ENCODE results near the gene NEK7.
"Not testable (repeated sequence)": the region's sequence is repeated elsewhere in the genome, so short reads cannot be mapped to it uniquely, and the experiment has no call there.

The NEK7 gene

GRCh38 chr1:198173832-198174231 lies 17.0 kb downstream of the NEK7 start:
- DNase-seq = no peak

GRCh38 chr1:198174297-198174696 lies 17.5 kb downstream of the NEK7 start:
- DNase-seq = no peak

- peak in 1 of 2 donors; percentile 54 for DNase-seq
Measured at GRCh38 chr1:198175423-198176170, 18.8 kb downstream of the NEK7 start.

GRCh38 chr1:198176179-198176578 lies 19.4 kb downstream of the NEK7 start:
- DNase-seq = no peak

- no peak for DNase-seq
Measured at GRCh38 chr1:198177546-198177945, 20.7 kb downstream of the NEK7 start.

GRCh38 chr1:198178615-198179014 lies 21.8 kb downstream of the NEK7 start:
- no peak for DNase-seq

GRCh38 chr1:198179556-198179981 lies 22.8 kb downstream of the NEK7 start:
- DNase-seq = peak in 1 of 2 donors; percentile 59

GRCh38 chr1:198183605-198184004 lies 26.8 kb downstream of the NEK7 start:
- no peak for DNase-seq

- no peak for DNase-seq
Measured at GRCh38 chr1:198184516-198184915, 27.7 kb downstream of the NEK7 start.

GRCh38 chr1:198185146-198185545 lies 28.3 kb downstream of the NEK7 start:
- DNase-seq = no peak

- DNase-seq = no peak
Measured at GRCh38 chr1:198185759-198186158, 29.0 kb downstream of the NEK7 start.

- DNase-seq = no peak
Measured at GRCh38 chr1:198186916-198187580, 30.2 kb downstream of the NEK7 start.

GRCh38 chr1:198187973-198188588 lies 31.3 kb downstream of the NEK7 start:
- DNase-seq = peak in 1 of 2 donors; percentile 64

GRCh38 chr1:198191117-198191516 lies 34.3 kb downstream of the NEK7 start:
- DNase-seq = no peak

GRCh38 chr1:198193871-198194270 lies 37.1 kb downstream of the NEK7 start:
- DNase-seq = not testable (repeated sequence)

- DNase-seq = no peak
Measured at GRCh38 chr1:198196630-198197029, 39.8 kb downstream of the NEK7 start.

GRCh38 chr1:198197285-198197684 lies 40.5 kb downstream of the NEK7 start:
- DNase-seq = no peak

- DNase-seq = no peak
Measured at GRCh38 chr1:198199105-198199504, 42.3 kb downstream of the NEK7 start.

- DNase-seq = no peak
Measured at GRCh38 chr1:198201956-198202784, 45.4 kb downstream of the NEK7 start.

GRCh38 chr1:198203434-198203833 lies 46.6 kb downstream of the NEK7 start:
- no peak for DNase-seq

GRCh38 chr1:198205016-198205684 lies 48.4 kb downstream of the NEK7 start:
- no peak for DNase-seq

GRCh38 chr1:198206292-198206691 lies 49.5 kb downstream of the NEK7 start:
- no peak for DNase-seq
